KMS-11 (cell line): ENCODE results near the gene RAB1A.

ENCODE experiments used
- H2AFZ ChIP-seq: fragments of 200-600 bp; sonication (generic); 2 replicates; pipeline ENCODE4 v1.6.1; 2016; ENCODE audit warnings: antibody characterized with exemption, mixed run types, low read depth
- H3K27ac ChIP-seq: fragments of 200-600 bp; sonication (generic); 2 replicates; pipeline ENCODE4 v1.6.1; 2016; ENCODE audit warnings: mild to moderate bottlenecking, mixed run types
- H3K27me3 ChIP-seq: fragments of 200-600 bp; sonication (generic); 2 replicates; pipeline ENCODE4 v1.6.1; 2017; ENCODE audit warnings: mild to moderate bottlenecking, low read depth, mixed run types, moderate library complexity; ENCODE audit not compliant: insufficient read depth
- H3K36me3 ChIP-seq: fragments of 200-600 bp; sonication (generic); 2 replicates; pipeline ENCODE4 v1.6.1; 2017; ENCODE audit warnings: mild to moderate bottlenecking, mixed run types; ENCODE audit not compliant: insufficient read depth
- H3K4me1 ChIP-seq: fragments of 200-600 bp; sonication (generic); 2 replicates; pipeline ENCODE4 v1.6.1; 2016; ENCODE audit warnings: mild to moderate bottlenecking, low read depth, mixed run types; ENCODE audit not compliant: poor library complexity, severe bottlenecking
- H3K4me2 ChIP-seq: fragments of 200-600 bp; sonication (generic); 2 replicates; pipeline ENCODE4 v1.7.0; 2016; ENCODE audit warnings: mild to moderate bottlenecking, mixed run types
- H3K4me3 ChIP-seq: fragments of 200-600 bp; sonication (generic); IDR thresholded peaks from 2 replicates; pipeline ENCODE4 v1.6.1; 2017; ENCODE audit warnings: low read depth, low read length, mixed read lengths; ENCODE audit not compliant: insufficient read depth
- H3K79me2 ChIP-seq: fragments of 200-600 bp; sonication (generic); 2 replicates; pipeline ENCODE4 v1.6.1; 2016; ENCODE audit warnings: low read depth, mixed run types; ENCODE audit not compliant: insufficient read depth
- H3K9ac ChIP-seq: fragments of 200-600 bp; sonication (generic); 2 replicates; pipeline ENCODE4 v1.6.1; 2016; ENCODE audit warnings: mild to moderate bottlenecking, mixed run types
- H4K20me1 ChIP-seq: fragments of 200-600 bp; sonication (generic); 2 replicates; pipeline ENCODE4 v1.6.1; 2016; ENCODE audit warnings: mild to moderate bottlenecking, mixed run types; ENCODE audit not compliant: insufficient read depth
- CTCF ChIP-seq: fragments of 200-600 bp; sonication (generic); conservative IDR thresholded peaks from 2 replicates; pipeline ENCODE4 v1.6.1; 2017; ENCODE audit warnings: low read depth, mild to moderate bottlenecking, antibody characterized with exemption, low read length, moderate library complexity, mixed read lengths

The RAB1A gene

GRCh38 chr2:65062843-65063825, 66.8 kb downstream of the RAB1A start:
- Histone ChIP-seq H3K79me2 (peaks cover 63% of the 10 kb centered on the region; the same call in 1 of the 2 replicates), H3K4me3 (no peak overlapping the region), H3K4me2 (no peak overlapping the region), H3K27me3 (no peaks in the 10 kb centered on the region), H3K9ac (no peak overlapping the region), H2AFZ (no peak overlapping the region), H3K27ac (no peak overlapping the region), H3K36me3 (no peaks in the 10 kb centered on the region), H3K4me1 (peaks cover 80% of the 10 kb centered on the region), H4K20me1 (no peaks in the 10 kb centered on the region)
- TF ChIP-seq CTCF = no peak

- TF ChIP-seq CTCF = no peak
- no peak overlapping the region for H2AFZ ChIP-seq
Observed at GRCh38 chr2:65061910-65062339, 68.0 kb downstream of the RAB1A start.

GRCh38 chr2:65061146-65061909, 68.6 kb downstream of the RAB1A start:
- no peak overlapping the region for H3K9ac ChIP-seq
- H3K27ac ChIP-seq = no peak overlapping the region
- H4K20me1 ChIP-seq = no peaks in the 10 kb centered on the region
- H3K79me2 ChIP-seq = peaks cover 70% of the 10 kb centered on the region; the same call in 1 of the 2 replicates
- H3K36me3 ChIP-seq = no peaks in the 10 kb centered on the region
- no peaks in the 10 kb centered on the region for H3K27me3 ChIP-seq
- no peak for TF ChIP-seq CTCF
- H3K4me3 ChIP-seq = no peak overlapping the region
- H3K4me1 ChIP-seq = peaks cover 85% of the 10 kb centered on the region
- H3K4me2 ChIP-seq = no peak overlapping the region
- no peak overlapping the region for H2AFZ ChIP-seq

More at GRCh38 chr2:65061910-65062339, 68.0 kb downstream of the RAB1A start:
- H3K4me3 ChIP-seq = no peak overlapping the region
- H3K4me1 ChIP-seq = peaks cover 88% of the 10 kb centered on the region
- H4K20me1 ChIP-seq = no peaks in the 10 kb centered on the region
- no peak overlapping the region for H3K4me2 ChIP-seq
- no peaks in the 10 kb centered on the region for H3K27me3 ChIP-seq
- H3K9ac ChIP-seq = no peak overlapping the region
- no peak overlapping the region for H3K27ac ChIP-seq
- no peaks in the 10 kb centered on the region for H3K36me3 ChIP-seq
- H3K79me2 ChIP-seq = peaks cover 70% of the 10 kb centered on the region; the same call in 1 of the 2 replicates

GRCh38 chr2:65059071-65059470, 70.8 kb downstream of the RAB1A start:
- Histone ChIP-seq H3K4me1 (peaks cover 80% of the 10 kb centered on the region), H3K4me2 (no peak overlapping the region; the same call in 1 of the 2 replicates), H3K79me2 (peaks cover 54% of the 10 kb centered on the region; the same call in 1 of the 2 replicates), H3K27ac (no peak overlapping the region), H3K9ac (no peak overlapping the region), H2AFZ (no peak overlapping the region), H3K27me3 (no peaks in the 10 kb centered on the region), H4K20me1 (no peaks in the 10 kb centered on the region), H3K36me3 (no peaks in the 10 kb centered on the region), H3K4me3 (no peak overlapping the region)
- no peak for TF ChIP-seq CTCF
